ACC112 (cell line): ENCODE data around the gene SHB.
A peak's percentile ranks its signal among the peaks of the same experiment; 100 is the strongest.

Experiments used
- H2AFZ ChIP-seq: fragments of 200-600 bp; sonication (generic); one replicate; pipeline ENCODE4 v1.6.0; 2017; ENCODE audit warnings: antibody characterized with exemption, low read length; ENCODE audit not compliant: unreplicated experiment
- H3K27ac ChIP-seq: fragments of 200-600 bp; sonication (generic); 2 replicates; pipeline ENCODE4 v1.5.1; 2014; ENCODE audit warnings: low read depth, mild to moderate bottlenecking, antibody characterized with exemption, low read length, moderate library complexity
- H3K27me3 ChIP-seq: fragments of 200-600 bp; sonication (generic); 2 replicates; pipeline ENCODE4 v1.6.1; 2014; ENCODE audit warnings: mild to moderate bottlenecking, antibody characterized with exemption, low read length, moderate library complexity, mixed read lengths; ENCODE audit not compliant: insufficient read depth
- H3K36me3 ChIP-seq: fragments of 200-600 bp; sonication (generic); 2 replicates; pipeline ENCODE4 v1.6.1; 2016; ENCODE audit warnings: mild to moderate bottlenecking, antibody characterized with exemption, low read length, moderate library complexity, mixed read lengths; ENCODE audit not compliant: insufficient read depth
- H3K4me1 ChIP-seq: fragments of 200-600 bp; sonication (generic); one replicate; pipeline ENCODE4 v1.6.1; 2016; ENCODE audit warnings: low read length, mixed read lengths; ENCODE audit not compliant: insufficient read depth, unreplicated experiment, control insufficient read depth
- H3K4me3 ChIP-seq: fragments of 200-600 bp; sonication (generic); 2 replicates; pipeline ENCODE4 v1.5.1; 2014; ENCODE audit warnings: mild to moderate bottlenecking, low read depth, low read length
- H3K79me2 ChIP-seq: fragments of 200-600 bp; sonication (generic); one replicate; pipeline ENCODE4 v1.6.0; 2016; ENCODE audit warnings: low read length; ENCODE audit not compliant: control insufficient read depth, unreplicated experiment, insufficient read depth

Gene SHB

DNA sequence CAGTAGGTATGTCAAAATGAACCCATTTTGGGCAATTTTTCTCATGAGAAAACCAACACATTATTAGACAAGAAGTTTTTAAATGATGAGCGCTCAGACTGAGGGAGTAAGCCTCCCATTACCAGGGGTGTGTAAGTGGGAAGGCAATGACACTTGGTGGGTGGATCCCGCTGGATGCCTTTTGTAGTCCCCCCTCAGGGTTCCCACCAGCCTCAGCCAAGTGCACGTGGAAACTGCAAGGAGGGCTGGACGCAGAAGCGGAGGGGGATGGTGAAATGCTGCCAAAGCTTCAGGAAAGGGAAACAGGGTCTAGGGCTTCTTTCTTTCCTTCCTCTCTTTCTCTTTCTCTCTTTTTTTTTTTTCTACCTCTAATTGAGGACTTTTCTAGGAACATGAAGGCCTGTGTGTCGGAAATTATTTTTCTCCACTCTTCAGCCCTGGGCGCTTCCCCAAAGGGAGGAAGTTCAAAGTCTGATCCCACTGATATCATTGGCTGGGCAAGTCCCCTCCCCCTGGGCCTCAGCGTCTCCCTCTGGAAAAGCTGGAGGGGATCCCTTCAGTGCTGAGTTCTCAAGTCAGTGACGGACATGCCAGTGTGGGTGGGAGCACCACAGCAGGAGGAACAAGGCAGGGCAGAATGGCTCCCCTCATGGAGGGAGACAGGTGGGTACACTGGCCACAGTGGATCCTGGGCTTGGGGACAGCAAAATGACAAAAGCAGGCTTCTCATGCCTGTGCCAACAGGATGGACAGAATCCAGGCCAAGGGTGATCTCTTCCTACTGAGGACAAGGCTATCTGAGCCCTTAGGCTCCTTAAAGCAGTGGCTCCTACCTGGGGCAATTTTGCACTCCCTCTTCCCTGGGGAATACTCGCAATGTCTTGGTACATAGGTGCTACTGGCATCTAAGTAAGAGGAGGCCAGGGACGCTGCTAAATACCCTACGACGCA, 141.2 kb downstream of the SHB start:
- Histone ChIP-seq H3K4me3 (no peak overlapping the region), H3K36me3 (peaks cover 9% of the 10 kb centered on the region; the same call in 1 of the 2 replicates), H3K4me1 (peaks cover 31% of the 10 kb centered on the region), H3K27ac (no peak overlapping the region), H3K27me3 (no peaks in the 10 kb centered on the region), H2AFZ (no peak overlapping the region), H3K79me2 (peaks cover 14% of the 10 kb centered on the region)

DNA sequence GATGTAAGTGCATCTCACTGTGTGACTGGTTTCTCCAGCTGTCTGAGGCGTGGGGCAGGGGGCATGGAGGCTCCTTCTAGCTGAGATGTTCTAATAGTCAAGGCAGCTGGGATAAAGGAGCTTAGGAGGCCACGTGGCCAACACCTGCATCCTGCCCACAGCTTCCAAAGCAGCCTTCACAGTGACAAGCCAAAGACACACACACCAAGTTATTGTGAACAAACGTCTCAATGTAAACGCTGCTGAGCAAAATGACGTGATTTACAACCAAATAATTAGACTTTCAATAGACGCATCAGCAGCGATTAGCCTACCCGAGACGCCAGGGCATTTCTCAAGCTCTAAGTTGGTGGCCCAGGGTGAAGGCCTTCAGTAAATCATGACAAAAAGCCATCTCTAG, 141.9 kb downstream of the SHB start:
- Histone ChIP-seq H3K4me3 (no peak overlapping the region), H3K27me3 (no peaks in the 10 kb centered on the region), H3K27ac (no peak overlapping the region), H3K4me1 (peaks cover 31% of the 10 kb centered on the region), H3K79me2 (peaks cover 14% of the 10 kb centered on the region), H3K36me3 (peaks cover 9% of the 10 kb centered on the region; the same call in 1 of the 2 replicates), H2AFZ (no peak overlapping the region)

DNA sequence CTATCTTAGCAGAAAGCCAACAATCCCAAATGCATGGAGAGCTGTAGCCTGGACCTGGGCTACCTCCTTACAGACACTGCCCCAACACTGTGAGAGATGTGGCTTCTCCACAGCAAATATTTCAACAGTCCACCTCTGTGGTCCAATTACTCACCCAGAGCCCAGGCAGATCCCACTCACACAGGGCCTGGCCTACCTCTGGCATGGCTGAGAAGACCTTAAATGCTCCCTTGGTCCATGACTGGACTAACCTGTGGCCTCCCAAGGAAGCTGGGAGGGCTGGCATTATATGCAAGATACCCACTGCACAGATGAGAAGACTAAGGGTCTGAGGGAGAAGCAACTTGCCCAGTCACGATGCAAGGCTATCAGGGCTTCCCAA, 142.3 kb downstream of the SHB start:
- Histone ChIP-seq H3K79me2 (peaks cover 14% of the 10 kb centered on the region), H3K27me3 (no peaks in the 10 kb centered on the region), H3K36me3 (peaks cover 9% of the 10 kb centered on the region; the same call in 1 of the 2 replicates), H3K27ac (no peak overlapping the region), H3K4me1 (peaks cover 31% of the 10 kb centered on the region), H2AFZ (no peak overlapping the region), H3K4me3 (no peak overlapping the region)

DNA sequence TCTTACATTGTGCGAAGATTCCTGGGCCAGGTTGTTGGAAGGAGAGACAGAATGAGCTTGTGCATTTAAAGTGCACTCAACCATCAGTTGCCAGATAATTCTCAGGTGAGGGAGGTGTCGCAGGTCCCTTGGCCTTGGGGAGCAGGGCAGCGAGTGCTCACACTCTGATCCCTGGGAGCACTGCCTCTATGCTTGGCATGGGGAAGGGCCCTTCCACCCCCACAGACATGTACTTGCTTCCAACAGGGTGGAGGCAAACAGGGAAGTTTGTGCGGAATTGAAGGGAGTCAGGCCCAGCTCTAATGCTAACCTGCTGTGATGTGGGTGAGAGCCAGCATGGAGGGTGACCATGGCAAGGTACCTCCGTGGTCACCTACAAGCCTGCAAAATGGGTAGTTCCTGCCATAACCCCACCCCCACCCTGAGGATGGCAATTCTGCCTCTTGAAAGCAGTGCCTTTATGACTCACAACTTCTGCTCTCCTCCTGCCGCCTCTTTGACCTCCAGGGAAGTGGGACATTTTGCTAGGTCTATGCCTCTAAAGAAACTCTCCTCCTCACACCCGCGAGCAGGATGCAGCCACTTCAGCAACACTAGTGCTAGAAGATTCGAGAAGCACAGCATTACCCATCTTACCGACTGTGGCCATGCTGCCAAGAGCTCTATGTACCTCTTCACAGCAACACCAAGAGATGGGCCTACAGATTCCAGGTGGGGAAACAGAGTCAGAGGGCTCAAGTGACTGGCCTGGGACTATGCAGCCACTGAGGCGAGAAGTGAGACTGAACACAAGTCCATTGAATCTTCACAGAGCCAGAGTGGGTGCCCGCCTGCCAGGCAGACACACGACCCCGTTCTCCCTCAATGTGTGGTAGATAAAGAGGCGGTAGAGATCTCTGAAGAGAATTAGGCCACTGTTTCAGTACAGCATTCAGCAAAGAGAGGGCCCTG, 143.0 kb downstream of the SHB start:
- H3K79me2 ChIP-seq: peaks cover 14% of the 10 kb centered on the region
- peaks cover 31% of the 10 kb centered on the region for H3K4me1 ChIP-seq
- peak overlapping the region; percentile 33; the same call in 1 of the 2 replicates for H3K27ac ChIP-seq

DNA sequence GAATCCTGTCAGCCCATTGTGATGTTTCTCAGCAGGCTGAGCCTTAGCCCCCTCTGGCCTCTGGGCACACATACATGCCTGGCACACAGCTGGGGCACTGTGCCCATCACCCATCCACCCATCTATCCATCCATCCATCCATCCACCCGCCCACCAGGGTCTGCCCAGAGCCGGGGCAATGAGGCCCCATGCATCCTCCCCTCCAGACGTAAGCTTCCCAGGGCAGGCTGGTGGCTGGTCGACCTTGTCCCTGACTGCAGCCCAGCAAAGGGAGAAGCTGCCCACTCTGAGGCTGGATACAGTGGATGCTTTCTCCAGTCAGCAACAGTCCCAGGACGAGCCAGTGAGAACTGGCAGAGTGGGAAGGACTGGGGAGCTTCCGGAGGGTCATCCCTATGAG, 144.0 kb downstream of the SHB start:
- H2AFZ ChIP-seq: no peak overlapping the region
- H3K4me3 ChIP-seq: no peak overlapping the region
- H3K36me3 ChIP-seq: no peaks in the 10 kb centered on the region; the same call in 1 of the 2 replicates
- H3K79me2 ChIP-seq: peaks cover 14% of the 10 kb centered on the region
- H3K27me3 ChIP-seq: no peaks in the 10 kb centered on the region
- H3K27ac ChIP-seq: no peak overlapping the region
- H3K4me1 ChIP-seq: peaks cover 26% of the 10 kb centered on the region

More for the DNA sequence above, 143.0 kb downstream of the SHB start:
- no peak overlapping the region for H2AFZ ChIP-seq
- H3K4me3 ChIP-seq: no peak overlapping the region
- H3K27me3 ChIP-seq: no peaks in the 10 kb centered on the region
- peaks cover 4% of the 10 kb centered on the region; the same call in 1 of the 2 replicates for H3K36me3 ChIP-seq

DNA sequence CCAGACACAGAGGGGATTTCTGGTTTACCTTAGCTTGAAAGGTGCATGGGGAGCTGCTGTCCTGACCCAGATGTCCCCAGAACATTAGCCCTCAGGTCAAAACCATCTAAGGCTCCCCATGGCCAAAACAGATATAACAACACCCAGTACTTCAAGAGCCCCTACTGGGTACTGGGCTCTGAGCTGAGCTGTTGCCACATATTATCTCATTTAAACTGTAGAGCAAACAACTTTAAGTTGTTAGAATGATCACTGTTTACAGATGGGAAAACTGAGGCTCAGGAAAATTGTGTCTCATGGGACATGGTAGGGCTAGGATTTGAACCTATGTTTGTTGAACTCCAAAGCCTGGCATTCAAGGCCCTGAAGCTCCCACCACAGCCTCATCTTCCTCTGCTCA, 144.5 kb downstream of the SHB start:
- Histone ChIP-seq H3K27me3 (no peaks in the 10 kb centered on the region), H3K36me3 (no peaks in the 10 kb centered on the region; the same call in 1 of the 2 replicates), H2AFZ (no peak overlapping the region), H3K4me1 (peaks cover 21% of the 10 kb centered on the region), H3K79me2 (peaks cover 14% of the 10 kb centered on the region), H3K27ac (no peak overlapping the region), H3K4me3 (no peak overlapping the region)

DNA sequence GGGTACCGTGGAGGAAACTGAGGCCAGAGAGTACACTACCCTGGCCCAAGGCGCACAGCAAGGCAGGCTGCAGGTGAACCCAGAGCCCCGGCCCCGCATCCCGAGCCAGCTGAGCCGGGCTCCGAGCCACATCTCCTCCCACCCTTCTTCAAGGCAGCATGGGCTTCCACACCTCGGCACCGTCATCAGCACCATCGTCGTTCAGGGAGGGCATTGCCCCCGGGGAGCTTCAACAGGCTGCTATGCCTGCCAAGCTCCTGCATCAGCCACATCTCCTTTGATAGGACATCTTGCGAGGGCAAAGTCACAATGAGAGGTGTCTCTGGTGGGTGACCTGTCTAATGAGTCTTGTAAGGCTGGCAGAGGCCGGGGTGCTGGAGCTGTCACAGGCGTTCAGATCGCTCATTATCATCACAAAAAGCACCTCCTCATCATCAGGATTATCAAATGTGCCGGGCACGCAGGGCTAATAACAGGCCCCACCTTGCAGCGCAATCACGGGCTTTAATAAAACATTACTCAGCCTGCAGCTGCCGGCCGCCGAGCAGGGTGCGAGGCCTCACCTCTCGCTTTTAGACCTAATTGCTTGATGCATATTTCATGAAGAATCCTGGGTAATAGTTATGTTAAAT, 145.1 kb downstream of the SHB start:
- Histone ChIP-seq H3K27ac (no peak overlapping the region), H3K4me3 (no peak overlapping the region), H3K79me2 (peaks cover 14% of the 10 kb centered on the region), H3K4me1 (peaks cover 16% of the 10 kb centered on the region), H2AFZ (no peak overlapping the region), H3K27me3 (no peaks in the 10 kb centered on the region), H3K36me3 (no peaks in the 10 kb centered on the region; the same call in 1 of the 2 replicates)

DNA sequence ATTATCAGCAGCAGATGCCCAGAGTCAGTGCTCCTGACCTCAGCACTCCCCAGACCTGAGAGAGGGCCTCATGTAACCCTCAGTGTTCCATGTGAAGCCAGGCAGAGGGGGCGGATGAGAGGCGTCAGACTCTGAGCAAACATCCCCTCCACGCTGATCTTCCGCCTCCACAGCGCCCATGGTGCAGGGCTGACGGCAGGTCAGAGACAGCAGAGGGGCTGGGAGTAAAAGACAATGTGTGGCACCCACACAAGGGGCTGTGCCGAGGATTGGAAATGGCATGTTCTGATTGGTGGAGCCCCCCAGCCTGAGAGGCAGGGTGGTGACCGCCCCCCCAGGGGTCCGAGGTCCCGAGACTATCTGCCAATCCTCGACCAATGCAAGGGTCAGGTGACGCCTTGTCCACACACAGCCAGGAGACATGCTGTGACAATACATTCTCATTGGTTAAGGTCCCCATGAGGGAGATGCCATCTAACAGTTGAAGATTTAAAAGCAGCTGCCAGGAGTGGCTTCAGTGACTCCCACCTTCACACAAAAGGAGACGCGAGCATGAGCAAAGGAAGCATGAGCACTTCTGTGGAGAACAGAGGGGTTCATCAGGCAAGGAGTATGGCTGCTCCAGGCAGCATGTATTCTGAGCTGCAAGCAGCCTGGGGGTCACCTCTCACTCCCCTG, 145.8 kb downstream of the SHB start:
- Histone ChIP-seq H3K4me1 (peaks cover 16% of the 10 kb centered on the region), H3K4me3 (no peak overlapping the region), H3K27ac (no peak overlapping the region), H3K36me3 (no peaks in the 10 kb centered on the region; the same call in 1 of the 2 replicates), H2AFZ (no peak overlapping the region), H3K79me2 (peaks cover 14% of the 10 kb centered on the region), H3K27me3 (no peaks in the 10 kb centered on the region)

DNA sequence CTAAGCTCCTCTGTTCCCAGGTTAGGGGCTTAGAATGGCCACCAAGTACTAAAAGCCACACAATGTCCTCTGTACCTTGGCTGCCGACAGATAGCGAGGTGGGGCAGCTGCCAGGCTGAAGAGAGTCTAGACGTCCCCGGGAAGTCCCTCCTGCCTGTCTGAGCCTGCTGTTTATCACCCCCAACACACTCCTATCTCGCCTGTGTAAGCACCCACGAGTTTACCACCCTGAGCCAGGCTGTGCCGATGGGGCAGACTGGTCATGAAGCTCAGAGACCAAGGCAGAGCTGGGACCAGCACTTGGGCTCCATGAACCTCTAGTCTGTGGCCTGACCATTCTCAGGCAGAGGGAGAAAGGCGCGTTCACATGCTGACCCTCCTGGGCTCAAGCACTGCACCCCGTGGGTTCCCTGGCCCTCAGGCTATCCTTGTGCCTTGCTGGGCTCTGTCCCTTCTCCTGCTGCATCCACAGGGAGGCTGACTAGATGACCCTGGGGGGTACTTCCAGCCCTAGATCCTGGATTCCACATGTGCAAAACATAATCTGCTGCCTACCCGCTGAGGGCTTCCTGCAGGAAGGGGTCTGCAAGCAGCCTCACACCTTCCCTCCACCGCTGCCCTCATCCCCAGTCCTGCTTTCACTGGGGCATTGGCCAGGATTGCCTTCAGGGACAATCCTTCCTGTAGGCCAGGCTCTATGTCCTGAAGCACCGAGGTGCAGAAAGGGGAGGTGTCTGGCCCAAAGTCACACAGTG, 146.5 kb downstream of the SHB start:
- Histone ChIP-seq H3K36me3 (no peaks in the 10 kb centered on the region; the same call in 1 of the 2 replicates), H3K4me1 (peaks cover 16% of the 10 kb centered on the region), H3K27ac (no peak overlapping the region)

More for the DNA sequence above, 146.5 kb downstream of the SHB start:
- Histone ChIP-seq H3K79me2 (peaks cover 14% of the 10 kb centered on the region), H3K4me3 (no peak overlapping the region), H2AFZ (no peak overlapping the region), H3K27me3 (no peaks in the 10 kb centered on the region)
